ENCODE data around the gene IRF9.

IRF9 gene

GRCh38 chr14:24212924-24213865, 52.1 kb downstream of the IRF9 start, which contains the start of gene CHMP4A (continued):
- TF ChIP-seq ZNF621 (tag by site-specific recombination; IDR thresholded peaks at IDR 0.05) (no peak), GLI2 (tag by site-specific recombination; IDR thresholded peaks at IDR 0.05; ENCODE audit: borderline replicate concordance, low read depth) (no peak), ZNF121 (tag by site-specific recombination; IDR thresholded peaks at IDR 0.05) (no peak), TCF7L2 (IDR thresholded peaks at IDR 0.05; ENCODE audit: borderline replicate concordance, low read depth, low read length) (no peak), ZNF148 (tag by site-specific recombination; IDR thresholded peaks at IDR 0.05; ENCODE audit: borderline replicate concordance) (no peak), YY1 (tag by site-specific recombination; IDR thresholded peaks at IDR 0.05) (peak; percentile 71), ZNF426 (tag by site-specific recombination; IDR thresholded peaks at IDR 0.05) (no peak), ZSCAN18 (tag by site-specific recombination; IDR thresholded peaks at IDR 0.05) (no peak), ZBTB17 (tag by site-specific recombination; IDR thresholded peaks at IDR 0.05) (peak; percentile 97), ZBTB21 (tag by site-specific recombination; IDR thresholded peaks at IDR 0.05) (peak; percentile 51; the same call in 1 of the 2 replicates), KLF9 (tag by site-specific recombination; IDR thresholded peaks at IDR 0.05; ENCODE audit: low read depth) (peak; percentile 66; the same call in 1 of the 2 replicates), REPIN1 (tag by site-specific recombination; IDR thresholded peaks at IDR 0.05; ENCODE audit: low read depth) (0 out of 2 replicates have a peak, but pooled peaks have one; percentile 82), ZNF629 (tag by site-specific recombination; IDR thresholded peaks at IDR 0.05) (peak; percentile 79), ZNF555 (tag by site-specific recombination; conservative IDR thresholded peaks at IDR 0.05) (no peak), ZNF645 (tag by site-specific recombination; IDR thresholded peaks at IDR 0.05) (no peak)
- TF ChIP-seq, protein P1, sequence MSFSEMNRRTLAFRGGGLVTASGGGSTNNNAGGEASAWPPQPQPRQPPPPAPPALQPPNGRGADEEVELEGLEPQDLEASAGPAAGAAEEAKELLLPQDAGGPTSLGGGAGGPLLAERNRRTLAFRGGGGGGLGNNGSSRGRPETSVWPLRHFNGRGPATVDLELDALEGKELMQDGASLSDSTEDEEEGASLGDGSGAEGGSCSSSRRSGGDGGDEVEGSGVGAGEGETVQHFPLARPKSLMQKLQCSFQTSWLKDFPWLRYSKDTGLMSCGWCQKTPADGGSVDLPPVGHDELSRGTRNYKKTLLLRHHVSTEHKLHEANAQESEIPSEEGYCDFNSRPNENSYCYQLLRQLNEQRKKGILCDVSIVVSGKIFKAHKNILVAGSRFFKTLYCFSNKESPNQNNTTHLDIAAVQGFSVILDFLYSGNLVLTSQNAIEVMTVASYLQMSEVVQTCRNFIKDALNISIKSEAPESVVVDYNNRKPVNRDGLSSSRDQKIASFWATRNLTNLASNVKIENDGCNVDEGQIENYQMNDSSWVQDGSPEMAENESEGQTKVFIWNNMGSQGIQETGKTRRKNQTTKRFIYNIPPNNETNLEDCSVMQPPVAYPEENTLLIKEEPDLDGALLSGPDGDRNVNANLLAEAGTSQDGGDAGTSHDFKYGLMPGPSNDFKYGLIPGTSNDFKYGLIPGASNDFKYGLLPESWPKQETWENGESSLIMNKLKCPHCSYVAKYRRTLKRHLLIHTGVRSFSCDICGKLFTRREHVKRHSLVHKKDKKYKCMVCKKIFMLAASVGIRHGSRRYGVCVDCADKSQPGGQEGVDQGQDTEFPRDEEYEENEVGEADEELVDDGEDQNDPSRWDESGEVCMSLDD (tag by site-specific recombination; IDR thresholded peaks at IDR 0.05), result peak; percentile 62
- TF ChIP-seq, protein P2, sequence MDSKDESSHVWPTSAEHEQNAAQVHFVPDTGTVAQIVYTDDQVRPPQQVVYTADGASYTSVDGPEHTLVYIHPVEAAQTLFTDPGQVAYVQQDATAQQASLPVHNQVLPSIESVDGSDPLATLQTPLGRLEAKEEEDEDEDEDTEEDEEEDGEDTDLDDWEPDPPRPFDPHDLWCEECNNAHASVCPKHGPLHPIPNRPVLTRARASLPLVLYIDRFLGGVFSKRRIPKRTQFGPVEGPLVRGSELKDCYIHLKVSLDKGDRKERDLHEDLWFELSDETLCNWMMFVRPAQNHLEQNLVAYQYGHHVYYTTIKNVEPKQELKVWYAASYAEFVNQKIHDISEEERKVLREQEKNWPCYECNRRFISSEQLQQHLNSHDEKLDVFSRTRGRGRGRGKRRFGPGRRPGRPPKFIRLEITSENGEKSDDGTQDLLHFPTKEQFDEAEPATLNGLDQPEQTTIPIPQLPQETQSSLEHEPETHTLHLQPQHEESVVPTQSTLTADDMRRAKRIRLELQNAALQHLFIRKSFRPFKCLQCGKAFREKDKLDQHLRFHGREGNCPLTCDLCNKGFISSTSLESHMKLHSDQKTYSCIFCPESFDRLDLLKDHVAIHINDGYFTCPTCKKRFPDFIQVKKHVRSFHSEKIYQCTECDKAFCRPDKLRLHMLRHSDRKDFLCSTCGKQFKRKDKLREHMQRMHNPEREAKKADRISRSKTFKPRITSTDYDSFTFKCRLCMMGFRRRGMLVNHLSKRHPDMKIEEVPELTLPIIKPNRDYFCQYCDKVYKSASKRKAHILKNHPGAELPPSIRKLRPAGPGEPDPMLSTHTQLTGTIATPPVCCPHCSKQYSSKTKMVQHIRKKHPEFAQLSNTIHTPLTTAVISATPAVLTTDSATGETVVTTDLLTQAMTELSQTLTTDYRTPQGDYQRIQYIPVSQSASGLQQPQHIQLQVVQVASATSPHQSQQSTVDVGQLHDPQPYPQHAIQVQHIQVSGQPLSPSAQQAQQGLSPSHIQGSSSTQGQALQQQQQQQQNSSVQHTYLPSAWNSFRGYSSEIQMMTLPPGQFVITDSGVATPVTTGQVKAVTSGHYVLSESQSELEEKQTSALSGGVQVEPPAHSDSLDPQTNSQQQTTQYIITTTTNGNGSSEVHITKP (tag by site-specific recombination; IDR thresholded peaks at IDR 0.05), result peak; percentile 99
- TF ChIP-seq, protein P3, sequence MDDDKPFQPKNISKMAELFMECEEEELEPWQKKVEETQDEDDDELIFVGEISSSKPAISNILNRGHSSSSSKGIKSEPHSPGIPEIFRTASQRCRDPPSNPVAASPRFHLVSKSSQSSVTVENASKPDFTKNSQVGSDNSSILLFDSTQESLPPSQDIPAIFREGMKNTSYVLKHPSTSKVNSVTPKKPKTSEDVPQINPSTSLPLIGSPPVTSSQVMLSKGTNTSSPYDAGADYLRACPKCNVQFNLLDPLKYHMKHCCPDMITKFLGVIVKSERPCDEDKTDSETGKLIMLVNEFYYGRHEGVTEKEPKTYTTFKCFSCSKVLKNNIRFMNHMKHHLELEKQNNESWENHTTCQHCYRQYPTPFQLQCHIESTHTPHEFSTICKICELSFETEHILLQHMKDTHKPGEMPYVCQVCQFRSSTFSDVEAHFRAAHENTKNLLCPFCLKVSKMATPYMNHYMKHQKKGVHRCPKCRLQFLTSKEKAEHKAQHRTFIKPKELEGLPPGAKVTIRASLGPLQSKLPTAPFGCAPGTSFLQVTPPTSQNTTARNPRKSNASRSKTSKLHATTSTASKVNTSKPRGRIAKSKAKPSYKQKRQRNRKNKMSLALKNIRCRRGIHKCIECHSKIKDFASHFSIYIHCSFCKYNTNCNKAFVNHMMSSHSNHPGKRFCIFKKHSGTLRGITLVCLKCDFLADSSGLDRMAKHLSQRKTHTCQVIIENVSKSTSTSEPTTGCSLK (tag by site-specific recombination; IDR thresholded peaks at IDR 0.05), result no peak
- TF ChIP-seq, protein P4, sequence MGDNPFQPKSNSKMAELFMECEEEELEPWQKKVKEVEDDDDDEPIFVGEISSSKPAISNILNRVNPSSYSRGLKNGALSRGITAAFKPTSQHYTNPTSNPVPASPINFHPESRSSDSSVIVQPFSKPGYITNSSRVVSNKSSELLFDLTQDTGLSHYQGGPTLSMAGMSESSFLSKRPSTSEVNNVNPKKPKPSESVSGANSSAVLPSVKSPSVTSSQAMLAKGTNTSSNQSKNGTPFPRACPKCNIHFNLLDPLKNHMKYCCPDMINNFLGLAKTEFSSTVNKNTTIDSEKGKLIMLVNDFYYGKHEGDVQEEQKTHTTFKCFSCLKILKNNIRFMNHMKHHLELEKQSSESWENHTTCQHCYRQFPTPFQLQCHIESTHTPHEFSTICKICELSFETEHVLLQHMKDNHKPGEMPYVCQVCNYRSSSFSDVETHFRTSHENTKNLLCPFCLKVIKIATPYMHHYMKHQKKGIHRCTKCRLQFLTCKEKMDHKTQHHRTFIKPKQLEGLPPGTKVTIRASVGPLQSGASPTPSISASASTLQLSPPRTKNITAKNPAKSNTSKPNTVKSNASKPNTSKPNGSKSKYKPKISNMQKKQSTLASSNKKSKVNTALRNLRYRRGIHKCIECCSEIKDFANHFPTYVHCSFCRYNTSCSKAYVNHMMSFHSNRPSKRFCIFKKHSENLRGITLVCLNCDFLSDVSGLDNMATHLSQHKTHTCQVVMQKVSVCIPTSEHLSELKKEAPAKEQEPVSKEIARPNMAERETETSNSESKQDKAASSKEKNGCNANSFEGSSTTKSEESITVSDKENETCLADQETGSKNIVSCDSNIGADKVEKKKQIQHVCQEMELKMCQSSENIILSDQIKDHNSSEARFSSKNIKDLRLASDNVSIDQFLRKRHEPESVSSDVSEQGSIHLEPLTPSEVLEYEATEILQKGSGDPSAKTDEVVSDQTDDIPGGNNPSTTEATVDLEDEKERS (tag by site-specific recombination; IDR thresholded peaks at IDR 0.05), result no peak
